Measurements from ENCODE around the gene RILPL2. TPM values are rescaled to one million over a fixed set of nuclear protein-coding genes. Genes with fewer than 3 reads are reported as not detected.
"Not testable (repeated sequence)": the region's sequence is repeated elsewhere in the genome, so short reads cannot be mapped to it uniquely, and the experiment has no call there.

RILPL2 gene
- 3.3 and 3.5 TPM in 2 replicates for total RNA-seq (2014; rRNA removed)
- polyA plus RNA-seq (2012): 4.0 TPM

GRCh38 chr12:123436017-123436964 is at the start of gene RILPL2:
TSS of gene RILPL2 (minus strand) at chr12:123436684. CDS start at chr12:123436420, 264 bp downstream.
- peak; percentile 80 for DNase-seq (ENCODE audit: low read depth)

GRCh38 chr12:123485756-123486155 is 49.3 kb upstream of the RILPL2 start:
- DNase-seq (ENCODE audit: low read depth): no peak

- no peak for DNase-seq (ENCODE audit: low read depth)
These were observed 47.2 kb upstream of the RILPL2 start for GRCh38 chr12:123483602-123484248.

DNA sequence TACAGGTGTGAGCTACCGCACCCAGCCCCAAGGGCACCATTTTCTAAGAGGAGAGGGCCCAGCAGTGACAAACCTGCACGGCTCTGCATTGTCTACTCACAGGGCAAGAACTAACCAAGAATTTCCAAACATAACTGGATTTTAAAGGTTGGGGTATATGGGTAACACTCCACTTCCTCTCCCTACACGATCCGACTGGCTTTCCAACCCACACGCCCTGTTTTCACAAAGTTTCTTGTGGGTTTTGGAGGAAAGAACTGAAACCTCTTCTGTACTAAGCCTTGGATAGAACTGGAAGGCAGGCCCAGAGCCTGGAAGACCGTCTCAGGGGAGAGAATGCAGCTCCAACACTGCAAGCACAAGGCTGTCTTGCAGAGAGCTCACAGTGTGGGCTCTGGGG is 46.4 kb upstream of the RILPL2 start:
- no peak for DNase-seq (ENCODE audit: low read depth)

DNA sequence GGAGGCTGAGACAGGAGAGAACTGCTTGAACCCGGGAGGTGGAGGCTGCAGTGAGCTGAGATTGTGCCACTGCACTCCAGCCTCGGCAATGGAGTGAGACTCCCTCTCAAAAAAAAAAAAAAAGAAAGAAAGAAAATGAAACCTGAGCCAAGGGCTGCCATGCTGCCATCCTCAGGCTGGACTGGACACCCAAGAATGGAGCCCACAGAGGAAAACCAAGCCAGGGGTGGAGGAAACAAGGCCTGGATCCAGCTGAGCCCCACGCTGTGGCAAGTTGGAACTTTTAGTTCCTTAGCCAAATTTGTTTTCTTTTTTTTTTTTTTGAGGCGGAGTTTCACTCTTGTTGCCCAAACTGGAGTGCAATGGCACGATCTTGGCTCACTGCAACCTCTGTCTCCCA is 44.8 kb upstream of the RILPL2 start:
- not testable (repeated sequence) for DNase-seq (ENCODE audit: low read depth)

GRCh38 chr12:123479442-123480180 is 43.1 kb upstream of the RILPL2 start:
- DNase-seq (ENCODE audit: low read depth): no peak

DNA sequence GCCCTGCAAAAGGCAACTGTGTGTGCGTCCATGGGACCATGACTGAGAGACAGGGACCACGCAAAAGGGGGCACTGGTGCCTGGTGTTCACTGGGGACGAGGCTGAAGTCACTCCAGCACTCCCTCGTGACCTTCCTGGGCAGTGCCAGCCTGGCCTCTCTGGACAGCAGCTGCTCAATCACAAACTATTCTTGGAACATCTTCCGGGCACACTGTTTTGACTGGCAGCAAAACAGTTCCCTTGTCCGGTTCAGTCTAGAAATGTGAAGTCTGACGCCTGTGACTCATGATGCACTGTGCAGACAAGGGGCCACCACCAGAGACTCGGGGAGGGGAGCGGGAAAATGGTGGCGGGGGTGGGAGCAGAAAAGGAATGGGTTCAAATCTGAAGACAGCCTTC is 42.3 kb upstream of the RILPL2 start:
- DNase-seq (ENCODE audit: low read depth): peak; percentile 95

DNA sequence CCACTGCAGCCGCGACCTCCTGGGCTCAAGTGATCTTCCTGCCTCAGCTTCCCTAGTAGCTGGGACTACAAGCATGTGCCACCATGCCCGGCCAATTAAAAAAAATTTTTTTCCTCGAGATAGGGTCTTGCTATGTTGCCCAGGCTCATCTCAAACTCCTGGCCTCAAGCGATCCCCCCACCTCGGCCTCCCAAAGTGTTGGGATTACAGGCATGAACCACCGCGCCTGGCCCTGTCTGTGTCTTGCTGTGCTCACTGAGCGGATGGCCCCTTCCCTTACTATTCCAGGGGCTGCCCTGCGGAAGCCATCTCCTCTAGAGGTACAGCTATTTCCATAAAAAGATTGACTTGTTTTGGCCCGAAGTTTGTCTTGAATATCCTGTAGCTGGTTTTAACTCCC is 41.6 kb upstream of the RILPL2 start:
- DNase-seq (ENCODE audit: low read depth): no peak

GRCh38 chr12:123475246-123475703 is 38.8 kb upstream of the RILPL2 start:
- DNase-seq (ENCODE audit: low read depth): no peak

- no peak for DNase-seq (ENCODE audit: low read depth)
These were observed 38.2 kb upstream of the RILPL2 start for GRCh38 chr12:123474485-123475245.

- DNase-seq (ENCODE audit: low read depth): no peak
These were observed 36.0 kb upstream of the RILPL2 start for GRCh38 chr12:123472438-123472849.

GRCh38 chr12:123471374-123472068 is 35.0 kb upstream of the RILPL2 start:
- DNase-seq (ENCODE audit: low read depth): peak; percentile 58

DNA sequence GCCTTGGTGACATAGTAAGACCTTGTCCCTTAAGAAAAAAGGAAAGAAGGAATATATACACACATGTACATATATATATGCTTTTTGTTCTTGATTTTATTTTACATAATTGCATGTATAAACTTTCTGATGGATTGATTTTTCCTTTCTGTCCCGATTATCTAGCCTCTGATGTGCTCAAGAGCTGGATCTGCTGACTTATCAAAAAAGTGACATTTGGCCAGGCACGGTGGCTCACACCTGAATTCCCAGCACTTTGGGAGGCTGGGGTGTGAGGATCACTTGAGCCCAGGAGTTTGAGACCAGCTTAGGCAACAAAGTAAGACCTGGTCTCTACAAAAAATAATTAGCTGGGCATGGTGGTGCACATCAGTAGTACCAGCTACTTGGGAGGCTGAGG is 33.5 kb upstream of the RILPL2 start:
- DNase-seq (ENCODE audit: low read depth): no peak

DNA sequence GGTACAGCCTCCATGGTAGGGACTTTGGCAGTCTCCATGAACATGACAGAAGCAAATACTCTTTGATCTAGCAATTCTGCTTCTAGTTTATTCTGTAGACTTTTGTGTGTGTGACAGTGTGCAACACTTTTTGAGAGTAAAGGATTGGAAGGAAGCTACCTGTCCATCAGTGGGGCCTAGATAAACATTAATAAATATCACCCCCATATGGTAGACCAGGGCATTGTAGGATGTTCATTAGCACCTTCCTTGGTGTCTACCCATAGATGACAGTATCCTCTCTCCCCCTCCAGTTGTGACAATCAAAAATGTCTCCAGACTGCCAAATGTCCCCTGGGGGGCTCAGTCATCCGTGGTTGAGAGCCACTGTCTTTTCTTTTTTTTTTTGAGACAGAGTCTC is 32.3 kb upstream of the RILPL2 start:
- DNase-seq (ENCODE audit: low read depth): no peak

DNA sequence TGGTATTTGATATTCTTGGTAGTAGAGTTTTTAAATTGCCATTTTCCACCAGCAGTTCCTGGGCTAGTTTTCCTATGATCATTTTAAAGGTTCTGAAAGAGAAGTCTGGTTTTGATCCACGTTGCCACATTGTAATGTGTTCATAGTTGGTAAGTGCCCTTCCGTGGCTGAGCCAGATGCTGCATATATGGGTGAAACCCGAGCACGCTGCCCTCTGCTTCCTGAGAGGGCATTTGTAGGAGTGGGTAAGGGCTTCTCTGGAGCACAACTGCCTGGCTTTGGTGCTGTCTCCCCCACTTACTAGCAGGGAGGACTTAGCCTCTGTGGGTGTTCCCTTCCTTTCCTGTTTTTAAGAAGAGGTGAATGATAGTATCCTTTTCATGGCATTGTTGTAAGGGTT is 28.6 kb upstream of the RILPL2 start:
- no peak for DNase-seq (ENCODE audit: low read depth)

DNA sequence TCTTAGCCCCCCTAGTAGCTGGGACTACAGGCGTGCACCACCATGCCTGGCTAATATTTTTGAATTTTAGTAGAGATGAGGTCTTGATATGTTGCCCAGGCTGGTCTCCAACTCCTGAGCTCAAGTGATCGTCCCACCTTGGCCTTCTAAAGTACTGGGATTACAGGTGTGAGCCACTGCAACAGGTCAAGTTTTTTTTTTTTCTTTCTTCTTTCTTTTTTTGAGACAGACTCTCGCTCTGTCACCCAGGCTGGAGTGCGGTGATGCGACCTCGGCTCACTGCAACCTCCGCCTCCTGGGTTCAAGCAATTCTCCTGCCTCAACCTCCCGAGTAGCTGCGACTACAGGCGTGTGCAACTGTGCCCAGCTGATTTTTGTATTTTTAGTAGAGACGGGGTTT is 26.7 kb upstream of the RILPL2 start:
- DNase-seq (ENCODE audit: low read depth): not testable (repeated sequence)

DNA sequence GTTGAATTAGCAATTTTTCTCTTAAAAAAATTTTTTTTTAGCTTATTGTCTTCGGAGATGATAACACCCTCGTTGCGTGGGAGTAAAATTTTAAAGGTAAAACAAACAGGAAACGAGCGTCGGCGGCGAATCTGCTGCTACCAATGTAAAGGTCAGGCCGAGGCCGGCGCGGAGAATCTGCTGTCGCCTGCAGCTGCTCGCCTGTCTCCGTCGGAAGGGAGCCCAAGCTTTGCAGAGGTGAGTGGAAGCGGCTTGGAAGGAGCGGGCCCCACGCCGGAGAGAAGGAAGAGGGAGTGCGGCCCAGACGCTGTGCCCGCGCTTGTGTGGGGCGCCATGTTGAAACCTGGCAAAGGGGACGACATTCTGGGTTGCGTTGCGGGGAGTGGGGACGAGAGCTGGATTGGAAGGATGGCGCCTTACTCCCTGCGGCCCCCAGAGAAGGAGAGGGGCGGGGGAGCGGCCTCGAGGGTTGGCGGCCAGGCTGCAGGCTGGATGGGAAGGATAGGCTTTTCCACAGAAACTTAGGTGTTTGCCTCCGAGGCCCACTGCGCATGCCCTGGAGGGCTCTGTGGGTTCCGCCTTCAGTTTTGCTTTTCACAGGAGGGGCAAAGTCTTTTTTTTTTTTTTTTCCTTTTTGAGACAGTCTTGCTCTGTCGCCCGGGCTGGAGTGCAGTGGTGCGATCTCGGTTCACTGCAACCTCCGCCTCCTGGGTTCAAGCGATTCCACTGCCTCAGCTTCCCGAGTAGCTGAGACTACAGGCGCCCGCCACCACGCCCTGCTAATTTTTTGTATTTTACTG is 21.7 kb upstream of the RILPL2 start, which contains the start of gene SNRNP35:
TSS of gene SNRNP35 (plus strand) at position 160 of the 800 bp plus-strand sequence. CDS start 7,402 bp downstream, outside the sequence.
- DNase-seq (ENCODE audit: low read depth): peak; percentile 85

DNA sequence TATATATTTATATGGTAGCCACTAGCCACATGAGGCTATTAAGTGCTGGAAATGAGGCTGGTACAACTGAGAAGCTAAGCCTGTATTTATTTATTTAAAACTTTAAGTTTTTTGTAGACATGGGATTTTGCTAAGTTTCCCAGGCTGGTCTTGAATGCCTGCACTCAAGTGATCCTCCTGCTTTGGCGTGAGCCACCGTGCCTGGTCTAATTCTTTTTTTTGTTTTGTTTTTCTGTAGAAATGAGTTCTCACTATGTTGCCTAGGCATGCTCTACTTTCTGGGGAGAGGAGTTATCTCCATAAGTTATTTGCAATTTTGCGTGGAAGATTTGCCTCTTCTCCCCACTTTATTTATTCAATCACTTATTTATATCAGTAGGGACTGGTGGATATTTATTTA is 16.7 kb upstream of the RILPL2 start:
- no peak for DNase-seq (ENCODE audit: low read depth)

- not testable (repeated sequence) for DNase-seq (ENCODE audit: low read depth)
These were observed 15.7 kb upstream of the RILPL2 start for GRCh38 chr12:123452276-123452550.

DNA sequence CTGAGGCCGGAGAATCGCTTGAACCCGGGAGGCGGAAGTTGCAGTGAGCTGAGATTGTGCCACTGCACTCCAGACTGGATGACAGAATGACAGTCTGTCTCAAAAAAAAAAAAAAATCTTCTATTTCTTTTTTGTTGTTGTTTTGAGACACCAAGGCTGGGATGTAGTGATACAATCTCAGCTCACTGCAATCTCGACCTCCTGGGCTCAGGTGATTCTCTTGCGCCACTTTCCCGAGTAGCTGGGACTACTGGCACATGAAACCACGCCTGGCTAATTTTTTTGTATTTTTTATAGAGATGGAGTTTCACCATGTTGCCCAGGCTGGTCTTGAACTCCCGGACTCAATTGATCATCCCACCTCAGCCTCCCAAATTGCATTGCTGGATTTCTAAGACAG is 14.2 kb upstream of the RILPL2 start:
- no peak for DNase-seq (ENCODE audit: low read depth)

Measured in LHCN-M2 (cell line).